GM21423 (cell line): ENCODE measurements around the gene CATSPERZ.

ENCODE experiments used
- ATAC-seq: cut with Tn5 transposase; IDR thresholded peaks from one replicate; pipeline ENCODE4 v1.9.1; 2021; ENCODE audit warnings: mild to moderate bottlenecking, moderate library complexity; ENCODE audit not compliant: unreplicated experiment

Gene CATSPERZ

GRCh38 chr11:64337538-64338249, 37.5 kb downstream of the CATSPERZ start:
- no peak for ATAC-seq

DNA sequence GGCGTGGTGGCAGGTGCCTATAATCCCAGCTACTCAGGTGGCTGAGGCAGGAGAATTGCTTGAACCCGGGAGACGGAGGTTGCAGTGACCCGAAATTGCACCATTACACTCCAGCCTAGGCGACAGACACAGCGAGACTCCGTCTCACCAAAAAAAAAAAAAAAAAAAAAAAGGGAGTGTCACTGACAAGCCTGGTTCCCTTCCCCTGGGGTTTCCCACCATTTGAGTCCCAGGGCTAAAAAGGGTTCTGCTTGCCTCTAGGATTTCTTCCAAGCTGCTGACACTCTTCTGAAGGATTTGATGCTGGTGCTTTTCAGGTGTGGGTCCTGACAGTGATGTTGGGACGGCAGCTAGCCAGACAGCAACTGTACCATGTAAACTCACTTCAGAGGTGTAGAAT, 38.6 kb downstream of the CATSPERZ start:
- ATAC-seq, result no peak

DNA sequence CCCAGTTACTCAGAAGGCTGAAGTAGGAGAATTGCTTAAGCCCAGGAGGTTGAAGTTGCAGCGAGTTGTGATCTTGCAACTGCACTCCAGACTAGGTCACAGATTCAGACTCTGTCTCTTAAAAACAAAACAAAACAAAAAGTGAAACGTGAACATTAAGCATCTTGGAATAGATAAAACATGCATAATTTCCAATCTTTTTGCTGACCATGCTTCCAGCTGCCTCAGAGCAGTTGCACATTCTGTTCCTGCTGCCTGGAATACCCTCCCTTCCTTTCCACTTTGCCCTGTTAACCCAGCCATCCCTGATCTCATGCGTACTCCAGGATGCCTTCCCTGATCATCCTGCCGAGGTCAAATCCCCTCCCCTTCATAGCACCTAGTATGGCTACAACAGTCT, 39.1 kb downstream of the CATSPERZ start:
- ATAC-seq, result no peak

DNA sequence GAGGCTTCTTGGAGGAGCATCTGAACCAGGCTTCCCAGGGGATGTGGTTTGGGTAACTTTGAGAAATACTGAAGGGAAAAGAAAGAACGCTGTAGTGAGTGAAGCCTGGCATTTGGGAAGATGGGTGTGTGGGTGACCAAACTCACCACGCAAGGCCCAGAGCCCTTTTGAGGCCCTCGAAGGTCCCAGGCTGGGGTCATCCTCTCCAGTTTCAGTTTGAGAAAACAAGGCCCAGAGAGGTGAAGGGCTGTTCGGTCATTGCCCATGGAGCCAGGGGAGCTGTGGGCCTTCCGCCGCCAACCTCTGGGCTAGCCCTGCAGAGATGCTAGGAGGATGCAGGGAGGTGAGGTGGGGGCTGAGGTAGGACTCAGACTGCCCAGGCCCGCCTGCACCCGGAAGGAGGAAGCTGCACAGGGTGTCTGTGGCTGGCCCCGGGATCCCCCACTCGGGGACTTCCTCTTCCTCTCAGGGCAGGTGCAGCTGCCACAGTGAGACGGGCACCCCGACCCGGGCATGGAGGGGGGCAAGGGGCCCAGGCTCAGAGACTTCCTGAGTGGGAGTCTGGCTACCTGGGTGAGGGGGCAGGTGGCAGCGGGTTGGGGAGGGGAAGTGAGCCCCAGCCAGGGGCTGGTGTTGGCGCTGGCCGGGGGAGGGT, 39.7 kb downstream of the CATSPERZ start, which contains the start of gene CCDC88B:
CCDC88B (plus strand) TSS at position 451 of the 655 bp plus-strand sequence; CDS start at position 514, 63 bp downstream.
- ATAC-seq, result peak; percentile 37

DNA sequence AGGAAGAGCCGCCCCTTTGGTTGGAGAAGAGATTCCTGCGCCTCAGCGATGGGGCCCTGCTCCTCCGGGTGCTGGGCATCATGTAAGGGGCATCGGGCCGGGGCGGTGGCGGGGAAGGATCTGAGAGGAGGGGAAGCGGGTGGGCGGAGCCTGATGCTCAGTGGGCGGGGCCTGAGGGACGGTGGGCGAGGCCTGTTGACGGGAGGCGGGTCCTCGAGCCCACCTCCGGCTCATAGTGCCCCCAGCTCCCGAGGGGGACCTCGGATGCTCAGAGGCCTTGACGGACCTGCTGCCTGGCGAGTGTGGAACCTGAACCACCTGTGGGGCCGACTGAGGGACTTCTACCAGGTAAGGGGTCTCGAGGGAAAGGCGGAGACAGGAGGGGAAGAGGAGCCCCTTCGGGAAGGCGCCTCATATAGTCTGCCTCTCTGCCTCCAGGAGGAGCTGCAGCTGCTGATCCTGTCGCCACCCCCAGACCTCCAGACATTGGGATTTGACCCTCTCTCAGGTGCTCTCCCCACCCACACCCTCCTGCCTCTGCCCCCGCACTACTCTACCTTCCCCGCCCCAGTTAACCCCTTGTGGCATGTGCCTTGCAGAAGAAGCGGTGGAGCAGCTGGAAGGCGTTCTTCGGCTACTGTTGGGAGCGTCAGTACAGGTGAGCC, 40.6 kb downstream of the CATSPERZ start:
- ATAC-seq, result no peak

GRCh38 chr11:64341429-64341828, 41.3 kb downstream of the CATSPERZ start:
- ATAC-seq, result no peak

GRCh38 chr11:64341851-64342791, 42.0 kb downstream of the CATSPERZ start:
- peak; percentile 33 for ATAC-seq

- no peak for ATAC-seq
Measured at GRCh38 chr11:64342869-64343745, 42.9 kb downstream of the CATSPERZ start.

DNA sequence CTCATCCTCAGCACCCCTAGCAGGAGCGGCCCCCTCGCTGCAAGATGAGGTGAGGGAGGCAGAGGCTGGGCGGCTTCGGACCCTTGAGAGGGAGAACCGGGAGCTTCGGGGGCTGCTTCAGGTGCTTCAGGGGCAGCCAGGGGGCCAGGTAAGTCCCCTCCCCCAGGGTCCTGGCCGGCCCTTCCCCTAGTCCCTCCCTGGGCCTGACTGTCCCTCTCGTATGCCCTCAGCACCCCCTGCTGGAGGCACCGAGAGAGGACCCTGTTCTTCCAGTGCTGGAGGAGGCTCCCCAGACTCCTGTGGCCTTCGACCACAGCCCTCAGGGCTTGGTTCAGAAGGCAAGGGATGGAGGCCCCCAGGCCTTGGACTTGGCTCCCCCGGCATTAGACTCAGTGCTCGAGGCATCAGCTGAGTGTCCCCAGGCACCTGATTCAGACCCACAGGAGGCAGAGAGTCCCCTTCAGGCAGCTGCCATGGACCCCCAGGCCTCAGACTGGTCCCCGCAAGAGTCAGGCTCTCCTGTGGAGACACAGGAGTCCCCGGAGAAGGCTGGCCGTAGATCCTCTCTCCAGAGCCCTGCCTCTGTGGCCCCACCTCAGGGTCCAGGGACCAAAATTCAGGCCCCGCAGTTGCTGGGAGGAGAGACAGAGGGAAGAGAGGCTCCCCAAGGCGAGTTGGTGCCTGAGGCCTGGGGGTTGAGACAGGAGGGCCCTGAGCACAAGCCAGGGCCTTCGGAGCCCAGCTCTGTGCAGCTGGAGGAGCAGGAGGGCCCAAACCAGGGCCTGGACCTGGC, 43.8 kb downstream of the CATSPERZ start:
- no peak for ATAC-seq

- ATAC-seq, result no peak
Measured at GRCh38 chr11:64344787-64345186, 44.6 kb downstream of the CATSPERZ start.

DNA sequence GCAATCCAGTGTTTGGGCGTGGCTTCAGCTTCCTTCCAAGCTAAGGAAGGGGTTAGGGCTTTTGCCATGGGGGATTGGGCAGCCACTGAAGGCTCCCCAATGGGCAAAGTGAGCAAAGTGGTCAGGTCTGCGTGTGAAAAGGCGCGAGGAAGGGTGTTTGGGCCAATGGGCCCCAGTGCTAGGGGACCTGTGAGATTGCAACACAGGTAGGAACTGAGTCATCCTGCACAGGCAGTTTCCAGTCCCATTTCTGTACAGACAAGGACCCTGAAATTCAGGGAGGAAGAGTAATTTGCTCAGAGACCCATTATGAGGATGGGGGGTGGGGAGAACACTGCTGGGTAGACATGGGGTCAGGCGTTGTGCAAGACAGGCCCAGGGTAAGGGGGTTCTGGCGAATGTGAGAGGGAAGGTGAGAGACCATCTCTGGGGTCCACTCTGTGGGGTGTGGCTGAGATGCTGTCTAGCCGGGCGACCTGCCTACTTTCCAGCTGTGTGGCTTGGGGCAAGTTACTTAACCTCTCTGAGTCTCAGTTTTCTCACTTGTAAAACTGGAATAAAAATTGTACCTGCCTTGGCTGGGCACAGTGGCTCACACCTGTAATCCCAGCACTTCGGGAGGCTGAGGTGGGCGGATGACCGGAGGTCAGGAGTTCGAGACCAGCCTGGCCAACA, 47.2 kb downstream of the CATSPERZ start:
- ATAC-seq, result no peak

DNA sequence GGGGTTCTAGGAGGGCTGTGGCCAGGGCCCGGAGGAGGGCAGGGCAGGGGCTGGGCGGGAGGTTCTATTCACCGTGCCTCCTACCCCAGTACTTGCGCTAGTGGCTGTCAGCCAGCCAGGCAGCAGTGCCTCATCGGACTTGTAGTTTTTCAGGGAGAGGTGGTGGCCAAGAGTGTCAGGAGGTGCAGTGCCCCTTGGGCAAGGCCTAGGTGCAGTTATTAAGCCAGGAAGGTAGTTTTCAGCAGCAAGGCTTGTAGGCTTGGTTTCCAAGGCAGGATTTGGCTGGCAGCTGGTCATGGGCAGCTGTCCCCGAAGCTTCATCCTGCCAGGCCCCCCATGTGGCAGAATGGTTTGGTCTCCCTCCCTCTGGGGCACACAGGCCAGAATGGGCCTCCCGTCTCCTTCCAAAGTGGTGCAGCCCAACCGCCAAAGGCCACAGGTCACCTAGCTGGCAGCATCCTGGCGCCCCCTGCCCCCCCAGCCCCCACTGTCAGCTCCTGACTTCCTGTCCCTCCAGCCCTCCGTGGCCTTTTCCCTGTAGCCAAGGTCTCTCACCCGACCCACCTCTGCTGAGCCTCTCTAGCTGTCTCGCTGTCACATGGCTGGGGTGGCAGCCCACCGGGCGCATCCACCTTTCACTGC, 48.3 kb downstream of the CATSPERZ start:
- ATAC-seq, result no peak

DNA sequence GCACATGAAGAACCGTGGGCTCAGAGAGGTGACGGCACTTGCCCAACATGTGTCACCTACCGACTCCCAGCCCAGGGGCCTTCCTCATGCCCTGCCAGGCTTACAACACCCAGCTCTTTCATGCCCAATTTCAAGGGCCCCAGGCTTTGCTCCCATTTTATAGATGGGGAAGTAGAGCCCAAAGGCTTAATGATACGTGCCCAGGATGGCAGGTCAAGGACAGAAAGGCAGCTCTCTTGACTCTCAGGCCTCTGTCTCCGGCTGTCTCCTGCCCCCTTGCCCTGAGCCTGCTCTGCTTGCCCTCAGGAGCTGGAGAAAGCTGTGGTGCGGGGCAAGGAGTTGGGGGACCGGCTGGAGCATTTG, 48.8 kb downstream of the CATSPERZ start:
- no peak for ATAC-seq

DNA sequence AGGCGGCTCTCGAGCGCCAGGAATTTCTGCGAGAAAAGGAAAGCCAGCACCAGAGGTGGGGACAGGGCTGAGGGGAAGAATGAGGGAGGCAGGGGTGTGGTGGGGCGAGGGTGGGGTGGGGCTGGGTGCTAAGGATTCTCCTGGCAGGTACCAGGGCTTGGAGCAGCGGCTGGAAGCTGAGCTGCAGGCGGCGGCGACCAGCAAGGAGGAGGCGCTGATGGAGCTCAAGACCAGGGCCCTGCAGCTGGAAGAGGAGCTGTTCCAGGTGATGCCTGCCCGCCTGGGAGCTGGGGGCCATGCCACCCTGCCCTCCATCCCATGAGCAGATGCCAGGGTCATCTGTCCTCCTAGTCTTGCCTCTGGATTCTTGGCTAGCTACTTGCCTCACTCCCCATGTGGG, 49.2 kb downstream of the CATSPERZ start:
- ATAC-seq, result no peak

GRCh38 chr11:64351136-64351631, 51.0 kb downstream of the CATSPERZ start:
- no peak for ATAC-seq

DNA sequence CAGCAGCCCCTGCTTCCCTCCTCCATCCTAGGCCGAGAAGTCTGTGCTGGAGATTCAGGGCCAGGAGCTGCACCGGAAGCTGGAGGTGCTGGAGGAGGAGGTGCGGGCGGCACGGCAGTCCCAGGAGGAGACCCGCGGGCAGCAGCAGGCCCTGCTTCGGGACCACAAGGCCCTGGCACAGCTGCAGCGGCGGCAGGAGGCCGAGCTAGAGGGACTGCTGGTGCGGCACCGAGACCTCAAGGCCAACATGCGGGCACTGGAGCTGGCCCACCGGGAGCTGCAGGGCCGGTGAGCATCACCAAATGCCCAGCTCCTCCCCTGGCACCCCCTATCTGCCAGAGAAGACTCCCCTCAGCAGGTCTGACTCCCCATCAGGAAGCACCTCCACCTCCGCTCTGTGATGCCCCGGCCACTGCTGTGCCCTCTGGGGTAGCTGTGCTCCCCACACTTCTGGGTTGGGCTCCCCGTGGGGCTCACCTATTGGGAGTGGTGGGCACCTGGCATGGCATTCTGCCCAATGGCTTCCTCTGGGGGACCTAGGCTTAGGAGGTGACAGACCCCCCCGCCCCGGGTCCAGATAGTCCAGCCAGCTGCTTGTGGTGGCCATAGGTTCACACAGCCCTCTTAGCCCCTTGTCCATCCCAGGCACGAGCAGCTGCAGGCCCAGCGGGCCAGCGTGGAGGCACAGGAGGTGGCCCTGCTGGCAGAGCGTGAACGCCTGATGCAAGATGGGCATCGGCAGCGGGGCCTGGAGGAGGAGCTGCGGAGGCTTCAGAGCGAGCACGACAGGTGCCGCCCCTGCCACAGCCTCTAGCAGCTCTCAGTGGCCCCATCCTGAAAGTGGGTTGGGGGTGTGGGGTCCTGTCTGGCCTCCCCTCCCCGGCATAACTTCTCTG, 52.2 kb downstream of the CATSPERZ start:
- ATAC-seq, result no peak
